ENCODE data around the gene DCC. TPM values are rescaled to one million over a fixed set of nuclear protein-coding genes. Genes with fewer than 3 reads are reported as not detected.
"Not testable (repeated sequence)": the region's sequence is repeated elsewhere in the genome, so short reads cannot be mapped to it uniquely, and the experiment has no call there.

The DCC gene
- total RNA-seq, 2 experiments from 2014 or later = not detected

DNA sequence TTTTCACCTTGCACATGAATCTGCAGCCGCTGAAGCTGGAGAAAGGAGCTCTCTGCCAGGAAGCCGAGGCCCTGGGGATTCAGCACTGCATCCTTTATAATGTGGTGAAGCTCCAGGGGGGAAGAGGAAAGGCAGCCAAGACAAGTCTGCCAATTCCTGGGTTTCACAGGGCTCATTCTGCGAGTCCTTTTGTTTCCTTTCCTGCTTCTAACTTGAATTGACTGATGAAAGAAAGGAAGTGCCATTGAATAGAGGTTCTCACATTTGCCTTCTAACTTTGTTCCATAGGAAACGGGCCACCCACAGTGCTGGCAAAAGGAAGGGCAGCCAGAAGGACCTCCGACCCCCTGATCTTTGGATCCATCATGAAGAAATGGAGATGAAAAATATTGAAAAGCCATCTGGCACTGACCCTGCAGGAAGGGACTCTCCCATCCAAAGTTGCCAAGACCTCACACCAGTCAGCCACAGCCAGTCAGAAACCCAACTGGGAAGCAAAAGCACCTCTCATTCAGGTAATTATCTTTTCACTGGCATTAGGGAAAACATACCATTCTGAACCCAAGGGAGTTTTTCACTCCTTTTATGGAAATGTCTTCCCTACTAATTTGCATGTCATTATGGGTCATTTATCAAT lies 1119.1 kb downstream of the DCC start:
- no peak overlapping the region for H3K4me3 Mint-ChIP-seq
- no peak for DNase-seq
- H3K4me1 Mint-ChIP-seq = no peaks in the 10 kb centered on the region
- H3K27me3 Mint-ChIP-seq = no peaks in the 10 kb centered on the region
- H3K36me3 Mint-ChIP-seq = no peaks in the 10 kb centered on the region
- H3K27ac Mint-ChIP-seq = no peak overlapping the region
- CTCF ChIA-PET = no interaction called here
- no peak for ATAC-seq
- H3K9me3 Mint-ChIP-seq (ENCODE audit: low read depth) = no peaks in the 10 kb centered on the region

GRCh38 chr18:53467756-53468155 lies 1127.8 kb downstream of the DCC start:
- peaks cover 2% of the 10 kb centered on the region for H3K9me3 Mint-ChIP-seq (ENCODE audit: low read depth)
- H3K4me3 Mint-ChIP-seq = no peak overlapping the region
- no peaks in the 10 kb centered on the region for H3K27me3 Mint-ChIP-seq
- no peaks in the 10 kb centered on the region for H3K4me1 Mint-ChIP-seq
- CTCF ChIA-PET = no interaction called here
- DNase-seq (no peak), ATAC-seq (no peak)
- no peaks in the 10 kb centered on the region for H3K36me3 Mint-ChIP-seq
- H3K27ac Mint-ChIP-seq = no peak overlapping the region

GRCh38 chr18:53468173-53468572 lies 1128.2 kb downstream of the DCC start:
- H3K9me3 Mint-ChIP-seq (ENCODE audit: low read depth); CTCF ChIA-PET: not testable (repeated sequence)

DNA sequence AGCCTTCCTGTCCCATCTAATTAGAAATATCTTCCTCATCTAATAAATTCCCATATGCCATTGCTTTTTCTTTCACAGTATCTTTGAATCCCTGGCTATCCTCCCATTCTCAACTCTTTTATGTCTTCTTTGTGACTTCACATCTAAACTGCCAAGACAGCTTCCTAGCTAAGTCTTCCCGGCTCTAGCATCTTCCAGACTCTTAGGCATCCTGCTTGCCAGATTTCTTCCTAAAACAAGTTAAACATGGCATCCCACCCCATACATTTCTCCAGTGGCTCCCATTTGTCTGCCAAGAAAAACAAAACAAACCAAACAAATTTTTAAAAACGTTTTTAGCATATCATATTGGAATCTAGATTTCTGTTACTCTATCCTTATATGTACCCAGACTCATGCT lies 1132.5 kb downstream of the DCC start:
- ATAC-seq (no peak), DNase-seq (no peak)
- CTCF ChIA-PET = no interaction called here
- Mint-ChIP-seq H3K9me3 (ENCODE audit: low read depth) (peaks cover 9% of the 10 kb centered on the region), H3K4me3 (no peak overlapping the region), H3K4me1 (no peaks in the 10 kb centered on the region), H3K36me3 (no peaks in the 10 kb centered on the region), H3K27me3 (no peaks in the 10 kb centered on the region), H3K27ac (no peak overlapping the region)

More at GRCh38 chr18:53468173-53468572, 1128.2 kb downstream of the DCC start:
- not testable (repeated sequence) for ATAC-seq, H3K36me3 Mint-ChIP-seq, H3K27ac Mint-ChIP-seq, DNase-seq, H3K27me3 Mint-ChIP-seq, H3K4me3 Mint-ChIP-seq, H3K4me1 Mint-ChIP-seq

DNA sequence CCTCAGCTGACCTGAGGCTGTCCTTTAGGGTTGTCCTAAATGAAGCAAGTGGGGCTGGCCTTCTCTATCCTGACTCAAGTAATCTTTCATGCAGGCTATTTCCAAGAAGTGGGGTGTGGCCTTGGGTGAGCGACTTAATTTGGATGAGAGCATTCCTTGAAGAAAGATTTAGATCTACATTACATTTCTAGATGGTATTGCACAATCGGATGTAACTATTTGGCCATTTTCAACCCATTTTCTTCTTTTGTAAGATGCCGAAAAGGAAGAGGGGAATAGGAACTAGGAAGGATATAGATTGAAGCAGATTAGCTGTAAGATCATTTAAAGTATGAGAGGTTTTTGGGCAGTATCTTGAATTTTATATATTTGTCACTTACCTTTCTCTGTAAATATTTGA lies 1138.2 kb downstream of the DCC start:
- Mint-ChIP-seq H3K27ac (no peak overlapping the region), H3K9me3 (ENCODE audit: low read depth) (peaks cover 7% of the 10 kb centered on the region), H3K4me3 (no peak overlapping the region), H3K4me1 (no peaks in the 10 kb centered on the region), H3K36me3 (no peaks in the 10 kb centered on the region), H3K27me3 (no peaks in the 10 kb centered on the region)
- DNase-seq = no peak
- CTCF ChIA-PET = no interaction called here
- no peak for ATAC-seq

- H3K27ac Mint-ChIP-seq = no peak overlapping the region
Observed at GRCh38 chr18:53486296-53486695, 1146.3 kb downstream of the DCC start.

GRCh38 chr18:53489266-53489665 lies 1149.3 kb downstream of the DCC start:
- Mint-ChIP-seq H3K36me3 (no peaks in the 10 kb centered on the region), H3K27ac (no peak overlapping the region), H3K9me3 (ENCODE audit: low read depth) (peaks cover 9% of the 10 kb centered on the region), H3K4me1 (no peaks in the 10 kb centered on the region), H3K27me3 (no peaks in the 10 kb centered on the region), H3K4me3 (no peak overlapping the region)
- CTCF ChIA-PET = no interaction called here
- ATAC-seq = no peak
- no peak for DNase-seq

More at GRCh38 chr18:53486296-53486695, 1146.3 kb downstream of the DCC start:
- peaks cover 2% of the 10 kb centered on the region for H3K9me3 Mint-ChIP-seq (ENCODE audit: low read depth)
- CTCF ChIA-PET = no interaction called here
- ATAC-seq = no peak
- H3K27me3 Mint-ChIP-seq = no peaks in the 10 kb centered on the region
- H3K36me3 Mint-ChIP-seq = no peaks in the 10 kb centered on the region
- H3K4me1 Mint-ChIP-seq = no peaks in the 10 kb centered on the region
- H3K4me3 Mint-ChIP-seq = no peak overlapping the region
- DNase-seq = no peak

GRCh38 chr18:53490019-53490418 lies 1150.0 kb downstream of the DCC start:
- CTCF ChIA-PET = no interaction called here
- no peak overlapping the region for H3K27ac Mint-ChIP-seq
- ATAC-seq = no peak
- no peak for DNase-seq
- H3K27me3 Mint-ChIP-seq = no peaks in the 10 kb centered on the region
- H3K4me1 Mint-ChIP-seq = no peaks in the 10 kb centered on the region
- H3K4me3 Mint-ChIP-seq = no peak overlapping the region
- H3K36me3 Mint-ChIP-seq = no peaks in the 10 kb centered on the region
- peaks cover 9% of the 10 kb centered on the region for H3K9me3 Mint-ChIP-seq (ENCODE audit: low read depth)

- no peaks in the 10 kb centered on the region for H3K4me1 Mint-ChIP-seq
Observed at GRCh38 chr18:53496028-53496427, 1156.0 kb downstream of the DCC start.

GRCh38 chr18:53503914-53504441 lies 1164.0 kb downstream of the DCC start:
- no peak for DNase-seq
- H3K4me3 Mint-ChIP-seq = no peak overlapping the region
- CTCF ChIA-PET = no interaction called here
- no peak for ATAC-seq
- H3K36me3 Mint-ChIP-seq = no peaks in the 10 kb centered on the region
- no peaks in the 10 kb centered on the region for H3K4me1 Mint-ChIP-seq
- H3K9me3 Mint-ChIP-seq (ENCODE audit: low read depth) = peaks cover 2% of the 10 kb centered on the region
- no peak overlapping the region for H3K27ac Mint-ChIP-seq
- no peaks in the 10 kb centered on the region for H3K27me3 Mint-ChIP-seq

More at GRCh38 chr18:53496028-53496427, 1156.0 kb downstream of the DCC start:
- Mint-ChIP-seq H3K27me3 (no peaks in the 10 kb centered on the region), H3K4me3 (no peak overlapping the region), H3K27ac (no peak overlapping the region), H3K9me3 (ENCODE audit: low read depth) (peaks cover 14% of the 10 kb centered on the region), H3K36me3 (no peaks in the 10 kb centered on the region)
- ATAC-seq = no peak
- DNase-seq = no peak
- CTCF ChIA-PET = no interaction called here

GRCh38 chr18:53508529-53508928 lies 1168.5 kb downstream of the DCC start:
- CTCF ChIA-PET = no interaction called here
- H3K4me3 Mint-ChIP-seq = no peak overlapping the region
- no peaks in the 10 kb centered on the region for H3K27me3 Mint-ChIP-seq
- no peak overlapping the region for H3K27ac Mint-ChIP-seq
- ATAC-seq (no peak), DNase-seq (no peak)
- no peaks in the 10 kb centered on the region for H3K9me3 Mint-ChIP-seq (ENCODE audit: low read depth)
- H3K4me1 Mint-ChIP-seq = no peaks in the 10 kb centered on the region
- H3K36me3 Mint-ChIP-seq = no peaks in the 10 kb centered on the region

DNA sequence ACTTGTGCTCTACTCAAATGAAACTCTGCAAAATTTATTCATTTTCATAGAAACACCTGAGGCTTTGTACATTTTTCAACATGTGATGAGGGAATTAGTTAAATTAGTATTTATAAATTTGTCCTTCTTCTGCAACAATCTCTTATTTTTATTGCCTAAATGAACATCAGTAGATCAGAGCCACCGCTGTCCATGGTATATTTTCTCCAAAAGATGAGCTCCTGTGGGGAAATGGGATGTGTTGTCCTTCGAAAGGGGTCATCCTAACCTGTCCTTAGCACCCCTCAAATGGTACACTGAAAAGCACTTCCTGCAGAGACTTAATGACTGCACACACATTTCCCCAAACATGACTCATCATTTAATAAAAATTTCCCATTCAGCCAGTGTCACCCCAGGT lies 1169.9 kb downstream of the DCC start:
- H3K36me3 Mint-ChIP-seq = no peaks in the 10 kb centered on the region
- ATAC-seq (no peak), DNase-seq (no peak)
- no peaks in the 10 kb centered on the region for H3K4me1 Mint-ChIP-seq
- CTCF ChIA-PET = no interaction called here
- H3K4me3 Mint-ChIP-seq = no peak overlapping the region
- H3K27ac Mint-ChIP-seq = no peak overlapping the region
- H3K9me3 Mint-ChIP-seq (ENCODE audit: low read depth) = no peaks in the 10 kb centered on the region
- H3K27me3 Mint-ChIP-seq = no peaks in the 10 kb centered on the region

- H3K9me3 Mint-ChIP-seq (ENCODE audit: low read depth); H3K27ac Mint-ChIP-seq; CTCF ChIA-PET; ATAC-seq; H3K36me3 Mint-ChIP-seq; H3K4me3 Mint-ChIP-seq; DNase-seq; H3K4me1 Mint-ChIP-seq; H3K27me3 Mint-ChIP-seq: not testable (repeated sequence)
Observed at GRCh38 chr18:53511725-53512124, 1171.7 kb downstream of the DCC start.

DNA sequence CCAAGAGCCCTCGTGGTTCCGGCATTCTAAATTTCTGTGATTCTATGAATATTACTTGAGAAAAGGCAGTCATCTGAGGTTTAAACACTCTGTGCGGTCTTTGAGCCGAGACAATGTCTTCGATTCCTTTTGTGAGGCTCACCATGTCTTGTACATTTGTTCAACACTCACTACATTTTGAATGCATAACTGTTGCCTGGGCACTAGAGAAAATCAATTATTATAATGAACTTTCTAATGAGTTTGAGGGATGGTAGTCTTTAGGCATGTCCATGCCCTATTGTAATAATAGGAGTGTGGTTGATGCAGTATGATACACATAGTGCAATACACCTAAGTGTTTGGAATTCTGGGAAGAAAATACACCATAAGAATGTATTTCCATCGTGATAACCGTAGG lies 1181.1 kb downstream of the DCC start:
- DNase-seq = no peak
- CTCF ChIA-PET = no interaction called here
- H3K9me3 Mint-ChIP-seq (ENCODE audit: low read depth) = peaks cover 4% of the 10 kb centered on the region

More for the DNA sequence above, 1181.1 kb downstream of the DCC start:
- no peak overlapping the region for H3K27ac Mint-ChIP-seq
- H3K4me1 Mint-ChIP-seq = no peaks in the 10 kb centered on the region
- no peak overlapping the region for H3K4me3 Mint-ChIP-seq
- H3K27me3 Mint-ChIP-seq = no peaks in the 10 kb centered on the region
- no peaks in the 10 kb centered on the region for H3K36me3 Mint-ChIP-seq
- no peak for ATAC-seq

Measured in activated CD8-positive, alpha-beta memory T cell treated with anti-CD3 and anti-CD28 coated beads, Interleukin-2, amount 10 ng/mL, durations not matched to agents 7 days and 5 days (primary cell).